Muscle layer of duodenum (tissue), 2 donors: Measurements from ENCODE around the gene RERE.

ENCODE experiments used
- H3K27ac ChIP-seq: one replicate; pipeline ENCODE4 v1.7.0; 2013; ENCODE audit warnings: mild to moderate bottlenecking, low read length
- H3K27me3 ChIP-seq: one replicate; pipeline ENCODE4 v1.7.0; 2013; ENCODE audit warnings: low read depth, mild to moderate bottlenecking, control low read depth, low read length
- H3K36me3 ChIP-seq, 2 donors: one replicate each; pipeline ENCODE4 v1.7.0; 2013; ENCODE audit warnings: low read length in 2 of 2, control low read depth in 1 of 2, mild to moderate bottlenecking in 1 of 2; ENCODE audit not compliant: insufficient read depth in 2 of 2, control insufficient read depth in 1 of 2
- H3K4me1 ChIP-seq, 2 donors: one replicate each; pipeline ENCODE4 v1.7.0; 2013; ENCODE audit warnings: low read length in 2 of 2, mild to moderate bottlenecking in 2 of 2, control low read depth in 1 of 2, moderate library complexity in 1 of 2; ENCODE audit not compliant: insufficient read depth in 2 of 2, control insufficient read depth in 1 of 2
- H3K4me3 ChIP-seq, 2 donors: one replicate each; pipeline ENCODE4 v1.7.0; 2013; ENCODE audit warnings: low read length in 2 of 2, low read depth in 1 of 2, mild to moderate bottlenecking in 1 of 2
- H3K9me3 ChIP-seq, 2 donors: one replicate each; pipeline ENCODE4 v1.7.0; 2013; ENCODE audit warnings: low read length in 2 of 2, control low read depth in 1 of 2, mild to moderate bottlenecking in 1 of 2; ENCODE audit not compliant: control insufficient read depth in 1 of 2
- donor health status: healthy.

The RERE gene

GRCh38 chr1:8329439-8329838 lies 488.0 kb downstream of the RERE start:
- no peak overlapping the region for H3K4me3 ChIP-seq
- H3K9me3 ChIP-seq, result no peaks in the 10 kb centered on the region
- H3K27ac ChIP-seq, result no peak overlapping the region
- H3K36me3 ChIP-seq, result peaks cover 11 to 19% of the 10 kb centered on the region in 2 donors
- H3K4me1 ChIP-seq, result no peaks in the 10 kb centered on the region
- H3K27me3 ChIP-seq, result no peaks in the 10 kb centered on the region

GRCh38 chr1:8328271-8328670 lies 489.2 kb downstream of the RERE start:
- Histone ChIP-seq H3K4me3 (no peak overlapping the region), H3K36me3 (peaks cover 11 to 19% of the 10 kb centered on the region in 2 donors), H3K27me3 (no peaks in the 10 kb centered on the region), H3K9me3 (no peaks in the 10 kb centered on the region), H3K4me1 (no peaks in the 10 kb centered on the region), H3K27ac (no peak overlapping the region)

- no peak overlapping the region for H3K4me3 ChIP-seq
- H3K27me3 ChIP-seq, result no peaks in the 10 kb centered on the region
- H3K36me3 ChIP-seq, result peaks cover 11 to 19% of the 10 kb centered on the region in 2 donors
Observed at GRCh38 chr1:8326265-8326664, 491.2 kb downstream of the RERE start.

GRCh38 chr1:8325771-8326170 lies 491.7 kb downstream of the RERE start:
- H3K4me3 ChIP-seq, result no peak overlapping the region
- no peak overlapping the region for H3K27ac ChIP-seq
- no peaks in the 10 kb centered on the region for H3K9me3 ChIP-seq
- peaks cover 11 to 19% of the 10 kb centered on the region in 2 donors for H3K36me3 ChIP-seq
- no peaks in the 10 kb centered on the region for H3K4me1 ChIP-seq
- no peaks in the 10 kb centered on the region for H3K27me3 ChIP-seq

More at GRCh38 chr1:8326265-8326664, 491.2 kb downstream of the RERE start:
- Histone ChIP-seq H3K9me3 (no peaks in the 10 kb centered on the region), H3K4me1 (no peaks in the 10 kb centered on the region), H3K27ac (no peak overlapping the region)

GRCh38 chr1:8324176-8324810 lies 493.1 kb downstream of the RERE start:
- H3K4me3 ChIP-seq, result no peak overlapping the region
- H3K9me3 ChIP-seq, result no peaks in the 10 kb centered on the region
- H3K4me1 ChIP-seq, result no peaks in the 10 kb centered on the region
- H3K36me3 ChIP-seq, result peaks cover 11 to 19% of the 10 kb centered on the region in 2 donors
- no peaks in the 10 kb centered on the region for H3K27me3 ChIP-seq
- H3K27ac ChIP-seq, result no peak overlapping the region

GRCh38 chr1:8323706-8324105 lies 493.7 kb downstream of the RERE start:
- Histone ChIP-seq H3K27ac (no peak overlapping the region), H3K4me3 (no peak overlapping the region), H3K9me3 (no peaks in the 10 kb centered on the region), H3K27me3 (no peaks in the 10 kb centered on the region), H3K4me1 (no peaks in the 10 kb centered on the region), H3K36me3 (peaks cover 11 to 19% of the 10 kb centered on the region in 2 donors)

- H3K27ac ChIP-seq, result no peak overlapping the region
- peaks cover 5 to 12% of the 10 kb centered on the region in 2 donors for H3K36me3 ChIP-seq
- H3K4me3 ChIP-seq, result no peak overlapping the region
- peaks cover 0 to 10% of the 10 kb centered on the region in 2 donors for H3K4me1 ChIP-seq
- H3K27me3 ChIP-seq, result no peaks in the 10 kb centered on the region
- no peaks in the 10 kb centered on the region for H3K9me3 ChIP-seq
Observed at GRCh38 chr1:8321612-8322011, 495.8 kb downstream of the RERE start.

GRCh38 chr1:8318436-8318835 lies 499.0 kb downstream of the RERE start:
- H3K9me3 ChIP-seq, result no peaks in the 10 kb centered on the region
- H3K27ac ChIP-seq, result no peak overlapping the region
- H3K36me3 ChIP-seq, result no peaks in the 10 kb centered on the region
- H3K27me3 ChIP-seq, result no peaks in the 10 kb centered on the region
- H3K4me3 ChIP-seq, result peak overlapping the region; percentile 63 to 86
- H3K4me1 ChIP-seq, result peaks cover 0 to 14% of the 10 kb centered on the region in 2 donors

GRCh38 chr1:8317647-8318381 lies 499.6 kb downstream of the RERE start, which contains the start of gene SLC45A1:
TSS of gene SLC45A1 (plus strand) at chr1:8318114. CDS start at chr1:8324330, 6,216 bp downstream.
- no peaks in the 10 kb centered on the region for H3K9me3 ChIP-seq
- no peaks in the 10 kb centered on the region for H3K27me3 ChIP-seq
- no peaks in the 10 kb centered on the region for H3K36me3 ChIP-seq
- H3K4me3 ChIP-seq, result peak within 1 kb of the TSS; percentile 63 to 86
- peaks cover 0 to 14% of the 10 kb centered on the region in 2 donors for H3K4me1 ChIP-seq
- no peak within 1 kb of the TSS for H3K27ac ChIP-seq

- no peak overlapping the region for H3K4me3 ChIP-seq
- H3K36me3 ChIP-seq, result no peaks in the 10 kb centered on the region
- no peak overlapping the region for H3K27ac ChIP-seq
- H3K9me3 ChIP-seq, result no peaks in the 10 kb centered on the region
- H3K4me1 ChIP-seq, result peaks cover 4 to 14% of the 10 kb centered on the region in 2 donors
- H3K27me3 ChIP-seq, result no peaks in the 10 kb centered on the region
Observed at GRCh38 chr1:8315573-8316475, 501.6 kb downstream of the RERE start.
